Measurements from ENCODE around the gene C16orf96. TPM values are rescaled to one million over a fixed set of nuclear protein-coding genes. Genes with fewer than 3 reads are reported as not detected.

C16orf96 gene
- polyA plus RNA-seq, 2 of the 4 experiments (the other 2 are of a cell fraction): 0.01 to 0.03 TPM

DNA sequence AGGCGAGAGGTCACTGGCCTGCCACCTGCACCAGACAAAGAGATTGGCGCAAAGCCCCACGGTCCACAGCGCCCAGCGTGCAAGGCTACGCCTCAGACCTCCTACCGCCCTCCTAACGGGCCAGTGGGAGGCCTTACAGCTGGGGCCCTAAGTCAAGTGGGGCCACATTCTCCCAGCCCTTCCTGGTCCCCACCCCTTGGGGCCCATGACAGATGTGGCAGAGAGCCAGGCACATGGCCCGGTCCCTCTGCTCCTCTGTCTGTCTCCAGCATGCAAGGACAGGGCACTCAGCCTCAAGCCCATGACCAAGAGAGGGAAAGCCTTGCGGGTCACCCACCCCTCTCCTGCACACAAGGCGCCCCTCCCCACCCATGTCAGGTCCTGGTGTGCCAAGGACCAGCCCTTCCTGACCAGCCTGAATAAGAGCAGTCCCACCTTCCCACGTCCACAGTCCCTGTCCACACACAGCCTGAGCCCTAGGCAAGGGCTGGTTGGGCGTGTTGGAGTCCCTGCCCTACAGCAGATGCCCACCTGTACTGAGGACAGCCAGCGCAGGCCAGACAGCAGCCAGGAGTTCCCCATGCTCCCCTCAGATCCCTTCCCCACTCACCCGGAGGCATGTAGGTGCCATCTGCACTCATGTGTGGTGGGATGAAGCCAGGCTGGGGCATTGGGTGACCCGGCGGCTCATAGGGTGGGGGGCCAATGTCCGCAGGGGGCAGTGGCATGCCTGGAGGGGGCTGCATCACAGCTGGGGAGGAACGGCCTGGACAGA lies 42.9 kb upstream of the C16orf96 start:
- no peak overlapping the region for H3K4me3 ChIP-seq
- no peak for FAIRE-seq
- ATAC-seq: no peak
- no peaks in the 10 kb centered on the region for H3K4me1 ChIP-seq
- no peak for DNase-seq (ENCODE audit: low read depth in 1 of 2, low spot score in 1 of 2)
- H3K9me3 ChIP-seq: no peaks in the 10 kb centered on the region
- POLR2A ChIA-PET: no interaction called here
- CTCF ChIA-PET: interaction anchor here (1.1 to 18.0 kb wide), 5 partner anchors 10 to 72 kb away, joined by 3 to 301 read pairs (median 8); partner anchors contain the start of gene CDIP1
- WGBS (ENCODE audit: missing lambda C conversion rate): 94% methylated on average over 13 of the region's 19 CpGs
- TF ChIP-seq EHF (CRISPR knock-in tag; IDR thresholded peaks at IDR 0.05) (no peak), NFE2L2 (conservative IDR thresholded peaks at IDR 0.05; ENCODE audit: low read length) (no peak), ZC3H11A (IDR thresholded peaks at IDR 0.05) (no peak), BHLHE40 (IDR thresholded peaks at IDR 0.05; ENCODE audit: low read depth, low read length) (no peak), EHMT2 (IDR thresholded peaks at IDR 0.05; ENCODE audit: low read depth) (no peak), HOXA7 (CRISPR knock-in tag; IDR thresholded peaks at IDR 0.05) (no peak), SREBF2 (IDR thresholded peaks at IDR 0.05) (no peak)
- TF ChIP-seq, protein P1, sequence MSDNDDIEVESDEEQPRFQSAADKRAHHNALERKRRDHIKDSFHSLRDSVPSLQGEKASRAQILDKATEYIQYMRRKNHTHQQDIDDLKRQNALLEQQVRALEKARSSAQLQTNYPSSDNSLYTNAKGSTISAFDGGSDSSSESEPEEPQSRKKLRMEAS (IDR thresholded peaks at IDR 0.05): no peak
- H3K4me2 ChIP-seq: no peak overlapping the region
- no peak overlapping the region for H3K27ac ChIP-seq

GRCh38 chr16:4513881-4514280 lies 42.3 kb upstream of the C16orf96 start:
- Histone ChIP-seq H3K27ac (no peak overlapping the region), H3K4me1 (no peaks in the 10 kb centered on the region), H3K4me3 (no peak overlapping the region), H3K9me3 (no peaks in the 10 kb centered on the region), H3K4me2 (no peak overlapping the region)
- ChIA-PET POLR2A (no interaction called here), CTCF (interaction anchor here (0.7 to 18.0 kb wide), 3 partner anchors 13 to 71 kb away, joined by 3 to 301 read pairs (median 8); partner anchors contain the start of gene CDIP1)
- FAIRE-seq (no peak), ATAC-seq (no peak), DNase-seq (ENCODE audit: low read depth in 1 of 2, low spot score in 1 of 2) (no peak)
- TF ChIP-seq ZSCAN20 (CRISPR knock-in tag; IDR thresholded peaks at IDR 0.05) (no peak), RCOR1 (IDR thresholded peaks at IDR 0.05; ENCODE audit: low read depth, low read length) (no peak), CHD4 (IDR thresholded peaks at IDR 0.05; ENCODE audit: borderline replicate concordance) (no peak), CHD2 (IDR thresholded peaks at IDR 0.05; ENCODE audit: low read length, partially characterized antibody) (no peak), EP300 (IDR thresholded peaks at IDR 0.05) (no peak), FOXS1 (CRISPR knock-in tag; IDR thresholded peaks at IDR 0.05) (no peak), ZC3H11A (IDR thresholded peaks at IDR 0.05) (no peak)
- TF ChIP-seq, protein P2, sequence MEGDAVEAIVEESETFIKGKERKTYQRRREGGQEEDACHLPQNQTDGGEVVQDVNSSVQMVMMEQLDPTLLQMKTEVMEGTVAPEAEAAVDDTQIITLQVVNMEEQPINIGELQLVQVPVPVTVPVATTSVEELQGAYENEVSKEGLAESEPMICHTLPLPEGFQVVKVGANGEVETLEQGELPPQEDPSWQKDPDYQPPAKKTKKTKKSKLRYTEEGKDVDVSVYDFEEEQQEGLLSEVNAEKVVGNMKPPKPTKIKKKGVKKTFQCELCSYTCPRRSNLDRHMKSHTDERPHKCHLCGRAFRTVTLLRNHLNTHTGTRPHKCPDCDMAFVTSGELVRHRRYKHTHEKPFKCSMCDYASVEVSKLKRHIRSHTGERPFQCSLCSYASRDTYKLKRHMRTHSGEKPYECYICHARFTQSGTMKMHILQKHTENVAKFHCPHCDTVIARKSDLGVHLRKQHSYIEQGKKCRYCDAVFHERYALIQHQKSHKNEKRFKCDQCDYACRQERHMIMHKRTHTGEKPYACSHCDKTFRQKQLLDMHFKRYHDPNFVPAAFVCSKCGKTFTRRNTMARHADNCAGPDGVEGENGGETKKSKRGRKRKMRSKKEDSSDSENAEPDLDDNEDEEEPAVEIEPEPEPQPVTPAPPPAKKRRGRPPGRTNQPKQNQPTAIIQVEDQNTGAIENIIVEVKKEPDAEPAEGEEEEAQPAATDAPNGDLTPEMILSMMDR (IDR thresholded peaks at IDR 0.05): no peak
- WGBS (ENCODE audit: missing lambda C conversion rate): 88% methylated on average over 5 of the region's 7 CpGs

GRCh38 chr16:4514606-4515005 lies 41.5 kb upstream of the C16orf96 start:
- DNase-seq (ENCODE audit: low read depth in 1 of 2, low spot score in 1 of 2) (no peak), FAIRE-seq (no peak), ATAC-seq (no peak)
- Histone ChIP-seq H3K4me1 (no peaks in the 10 kb centered on the region), H3K9me3 (no peaks in the 10 kb centered on the region), H3K27ac (no peak overlapping the region), H3K4me3 (no peak overlapping the region), H3K4me2 (no peak overlapping the region)
- TF ChIP-seq, protein P1 (IDR thresholded peaks at IDR 0.05): no peak
- TF ChIP-seq HDAC2 (IDR thresholded peaks at IDR 0.05): no peak
- no peak for TF ChIP-seq RFX5 (IDR thresholded peaks at IDR 0.05)
- TF ChIP-seq, protein P3, sequence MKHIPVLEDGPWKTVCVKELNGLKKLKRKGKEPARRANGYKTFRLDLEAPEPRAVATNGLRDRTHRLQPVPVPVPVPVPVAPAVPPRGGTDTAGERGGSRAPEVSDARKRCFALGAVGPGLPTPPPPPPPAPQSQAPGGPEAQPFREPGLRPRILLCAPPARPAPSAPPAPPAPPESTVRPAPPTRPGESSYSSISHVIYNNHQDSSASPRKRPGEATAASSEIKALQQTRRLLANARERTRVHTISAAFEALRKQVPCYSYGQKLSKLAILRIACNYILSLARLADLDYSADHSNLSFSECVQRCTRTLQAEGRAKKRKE (CRISPR knock-in tag; IDR thresholded peaks at IDR 0.05; ENCODE audit: low read depth): no peak
- TF ChIP-seq, protein P4, sequence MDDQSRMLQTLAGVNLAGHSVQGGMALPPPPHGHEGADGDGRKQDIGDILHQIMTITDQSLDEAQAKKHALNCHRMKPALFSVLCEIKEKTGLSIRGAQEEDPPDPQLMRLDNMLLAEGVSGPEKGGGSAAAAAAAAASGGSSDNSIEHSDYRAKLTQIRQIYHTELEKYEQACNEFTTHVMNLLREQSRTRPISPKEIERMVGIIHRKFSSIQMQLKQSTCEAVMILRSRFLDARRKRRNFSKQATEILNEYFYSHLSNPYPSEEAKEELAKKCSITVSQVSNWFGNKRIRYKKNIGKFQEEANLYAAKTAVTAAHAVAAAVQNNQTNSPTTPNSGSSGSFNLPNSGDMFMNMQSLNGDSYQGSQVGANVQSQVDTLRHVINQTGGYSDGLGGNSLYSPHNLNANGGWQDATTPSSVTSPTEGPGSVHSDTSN (IDR thresholded peaks at IDR 0.05): no peak
- no peak for TF ChIP-seq ZFP36 (IDR thresholded peaks at IDR 0.05; ENCODE audit: borderline replicate concordance, partially characterized antibody)
- no peak for TF ChIP-seq KDM5A (IDR thresholded peaks at IDR 0.05)
- TF ChIP-seq RNF2 (IDR thresholded peaks at IDR 0.05; ENCODE audit: borderline replicate concordance, low read depth): no peak
- no peak for TF ChIP-seq JUNB (IDR thresholded peaks at IDR 0.05)
- TF ChIP-seq RARB (CRISPR knock-in tag; IDR thresholded peaks at IDR 0.05): no peak
- no peak for TF ChIP-seq CHD4 (IDR thresholded peaks at IDR 0.05; ENCODE audit: borderline replicate concordance)
- TF ChIP-seq POLR2AphosphoS2 (conservative IDR thresholded peaks at IDR 0.05; ENCODE audit: low read length): no peak
- 76% methylated on average over 7 of the region's 7 CpGs for WGBS (ENCODE audit: missing lambda C conversion rate)
- ChIA-PET POLR2A (no interaction called here), CTCF (interaction anchor here (0.7 to 18.0 kb wide), 10 partner anchors 9 to 442 kb away, joined by 3 to 301 read pairs (median 4); partner anchors contain the start of gene CDIP1)

Data from A549 (cell line).